ENCODE results near the gene DCST2. TPM values are rescaled to one million over a fixed set of nuclear protein-coding genes. Genes with fewer than 3 reads are reported as not detected.
A peak's percentile ranks its signal among the peaks of the same experiment; 100 is the strongest.

DCST2 gene
- total RNA-seq, 6 experiments from 2014 or later: 0.08 to 0.14 TPM; not detected in 4

- H3K27ac Mint-ChIP-seq: peak overlapping the region; percentile 83
- TF ChIP-seq, protein P1, sequence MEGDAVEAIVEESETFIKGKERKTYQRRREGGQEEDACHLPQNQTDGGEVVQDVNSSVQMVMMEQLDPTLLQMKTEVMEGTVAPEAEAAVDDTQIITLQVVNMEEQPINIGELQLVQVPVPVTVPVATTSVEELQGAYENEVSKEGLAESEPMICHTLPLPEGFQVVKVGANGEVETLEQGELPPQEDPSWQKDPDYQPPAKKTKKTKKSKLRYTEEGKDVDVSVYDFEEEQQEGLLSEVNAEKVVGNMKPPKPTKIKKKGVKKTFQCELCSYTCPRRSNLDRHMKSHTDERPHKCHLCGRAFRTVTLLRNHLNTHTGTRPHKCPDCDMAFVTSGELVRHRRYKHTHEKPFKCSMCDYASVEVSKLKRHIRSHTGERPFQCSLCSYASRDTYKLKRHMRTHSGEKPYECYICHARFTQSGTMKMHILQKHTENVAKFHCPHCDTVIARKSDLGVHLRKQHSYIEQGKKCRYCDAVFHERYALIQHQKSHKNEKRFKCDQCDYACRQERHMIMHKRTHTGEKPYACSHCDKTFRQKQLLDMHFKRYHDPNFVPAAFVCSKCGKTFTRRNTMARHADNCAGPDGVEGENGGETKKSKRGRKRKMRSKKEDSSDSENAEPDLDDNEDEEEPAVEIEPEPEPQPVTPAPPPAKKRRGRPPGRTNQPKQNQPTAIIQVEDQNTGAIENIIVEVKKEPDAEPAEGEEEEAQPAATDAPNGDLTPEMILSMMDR (IDR thresholded peaks at IDR 0.05): no peak
- DNase-seq: no peak
- H3K4me3 Mint-ChIP-seq: peak overlapping the region; percentile 94
- H3K27me3 Mint-ChIP-seq (ENCODE audit: insufficient read depth): no peaks in the 10 kb centered on the region; the same call in 1 of the 2 replicates
- H3K36me3 Mint-ChIP-seq (ENCODE audit: low read depth): no peaks in the 10 kb centered on the region
- peaks cover 31% of the 10 kb centered on the region for H3K4me1 Mint-ChIP-seq (ENCODE audit: low read depth)
- no peaks in the 10 kb centered on the region for H3K9me3 Mint-ChIP-seq
Measured at GRCh38 chr1:155004352-155005075, 29.1 kb downstream of the DCST2 start.

DNA sequence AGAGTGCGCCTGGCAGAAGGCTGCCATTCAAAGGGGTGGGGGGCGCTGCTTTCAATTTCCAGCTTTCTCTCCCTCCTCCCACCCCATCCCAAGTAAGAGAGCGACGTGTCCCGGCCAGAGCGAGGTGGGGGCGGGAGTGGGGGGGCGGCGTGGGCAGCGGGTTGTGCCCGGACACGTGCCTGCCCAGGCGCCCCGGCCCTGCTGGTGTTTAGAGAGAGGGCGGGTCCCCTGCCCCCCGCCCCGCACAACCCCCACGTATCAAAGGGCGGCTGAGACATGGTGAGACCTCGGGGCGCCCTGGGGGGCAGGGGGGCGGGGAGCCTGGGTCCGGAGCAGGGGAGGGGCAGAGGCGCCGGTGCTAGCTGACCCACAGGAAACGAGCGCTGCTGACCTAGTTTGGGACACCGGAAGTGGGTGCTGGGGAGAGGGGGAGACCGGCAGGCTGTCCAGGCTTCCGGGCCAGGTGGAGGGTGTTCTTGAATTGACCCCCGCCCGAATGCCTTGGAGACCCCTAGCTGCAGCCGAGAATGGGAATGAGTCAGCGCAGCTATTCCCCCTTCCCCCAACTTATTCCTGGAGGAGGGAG lies 29.7 kb downstream of the DCST2 start:
- Mint-ChIP-seq H3K36me3 (ENCODE audit: low read depth) (no peaks in the 10 kb centered on the region), H3K4me3 (peak overlapping the region; percentile 94), H3K27me3 (ENCODE audit: insufficient read depth) (no peaks in the 10 kb centered on the region; the same call in 1 of the 2 replicates), H3K27ac (peak overlapping the region; percentile 83), H3K9me3 (no peaks in the 10 kb centered on the region), H3K4me1 (ENCODE audit: low read depth) (peaks cover 35% of the 10 kb centered on the region)
- TF ChIP-seq, protein P1 (IDR thresholded peaks at IDR 0.05): no peak; the same call in 1 of the 2 replicates
- DNase-seq: peak; percentile 33

- H3K4me3 Mint-ChIP-seq: peak overlapping the region; percentile 94
- H3K36me3 Mint-ChIP-seq (ENCODE audit: low read depth): no peaks in the 10 kb centered on the region
- DNase-seq: no peak
- TF ChIP-seq, protein P1 (IDR thresholded peaks at IDR 0.05): no peak
- peaks cover 37% of the 10 kb centered on the region for H3K4me1 Mint-ChIP-seq (ENCODE audit: low read depth)
- peak overlapping the region; percentile 83 for H3K27ac Mint-ChIP-seq
- no peaks in the 10 kb centered on the region for H3K9me3 Mint-ChIP-seq
- H3K27me3 Mint-ChIP-seq (ENCODE audit: insufficient read depth): no peaks in the 10 kb centered on the region; the same call in 1 of the 2 replicates
Measured at GRCh38 chr1:155003227-155003765, 30.3 kb downstream of the DCST2 start.

GRCh38 chr1:155002464-155003226 lies 30.9 kb downstream of the DCST2 start, which contains the start of gene ZBTB7B:
Gene ZBTB7B (plus strand): TSS chr1:155002802. CDS start chr1:155014661, 11,859 bp downstream.
- peak within 1 kb of the TSS; percentile 94 for H3K4me3 Mint-ChIP-seq
- peak within 1 kb of the TSS; percentile 83 for H3K27ac Mint-ChIP-seq
- TF ChIP-seq, protein P1 (IDR thresholded peaks at IDR 0.05): no peak
- H3K27me3 Mint-ChIP-seq (ENCODE audit: insufficient read depth): no peaks in the 10 kb centered on the region; the same call in 1 of the 2 replicates
- H3K4me1 Mint-ChIP-seq (ENCODE audit: low read depth): peaks cover 37% of the 10 kb centered on the region
- no peaks in the 10 kb centered on the region for H3K9me3 Mint-ChIP-seq
- no peak for DNase-seq
- no peaks in the 10 kb centered on the region for H3K36me3 Mint-ChIP-seq (ENCODE audit: low read depth)
